ENCODE measurements around the gene RPGRIP1L.

DNA sequence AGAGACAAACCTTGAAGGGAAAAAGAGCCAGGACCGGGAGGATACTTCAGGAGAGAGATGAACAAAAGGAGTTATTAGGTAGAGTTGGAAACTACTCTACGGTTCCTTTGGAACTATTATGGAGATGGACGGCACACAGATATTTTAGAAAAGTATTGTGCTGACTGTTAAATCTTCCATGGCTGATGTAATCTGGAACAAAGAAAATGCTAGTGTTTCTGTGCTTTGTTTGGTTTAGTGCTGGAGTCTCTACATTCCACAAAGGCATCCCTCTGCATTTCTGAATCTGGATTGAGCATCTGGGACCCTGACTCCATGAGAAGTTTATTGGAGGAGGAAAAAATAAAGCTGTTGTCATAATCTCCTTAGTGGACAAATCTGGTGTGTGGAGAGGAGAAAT is 57.2 kb downstream of the RPGRIP1L start:
- TF ChIP-seq SPI1 (IDR thresholded peaks at IDR 0.05; ENCODE audit: borderline replicate concordance, low read depth, low read length) (no peak), EP300 (IDR thresholded peaks at IDR 0.05; ENCODE audit: low read length) (no peak), ZZZ3 (IDR thresholded peaks at IDR 0.05) (no peak)
